HG02970 (cell line): ENCODE results near the gene VSIG2.

Experiments used
- ATAC-seq: cut with Tn5 transposase; IDR thresholded peaks from one replicate; pipeline ENCODE4 v1.9.1; 2021; ENCODE audit warnings: mild to moderate bottlenecking, moderate library complexity, moderate number of reproducible peaks; ENCODE audit not compliant: unreplicated experiment, low FRiP score

The VSIG2 gene

GRCh38 chr11:124766156-124766555 lies 14.1 kb upstream of the VSIG2 start:
- no peak for ATAC-seq

- peak; percentile 21 for ATAC-seq
Measured at GRCh38 chr11:124763156-124763947, 11.3 kb upstream of the VSIG2 start.

GRCh38 chr11:124762624-124763155 lies 10.6 kb upstream of the VSIG2 start:
- peak; percentile 21 for ATAC-seq

- ATAC-seq, result peak; percentile 61
Measured at GRCh38 chr11:124762105-124762623, 10.1 kb upstream of the VSIG2 start, which contains the start of gene ESAM. ESAM (minus strand) TSS chr11:124762290; CDS start chr11:124762154, 136 bp downstream.

GRCh38 chr11:124761301-124762104 lies 9.4 kb upstream of the VSIG2 start:
- no peak for ATAC-seq

GRCh38 chr11:124760806-124761205 lies 8.8 kb upstream of the VSIG2 start:
- ATAC-seq, result no peak

- no peak for ATAC-seq
Measured at GRCh38 chr11:124760205-124760652, 8.2 kb upstream of the VSIG2 start.

GRCh38 chr11:124759266-124760204 lies 7.5 kb upstream of the VSIG2 start:
- no peak for ATAC-seq

- ATAC-seq, result peak; percentile 44
Measured at GRCh38 chr11:124758355-124759265, 6.6 kb upstream of the VSIG2 start.

GRCh38 chr11:124757320-124757719 lies 5.3 kb upstream of the VSIG2 start:
- no peak for ATAC-seq

GRCh38 chr11:124756753-124757227 lies 4.7 kb upstream of the VSIG2 start:
- ATAC-seq, result no peak

GRCh38 chr11:124756033-124756752 lies 4.1 kb upstream of the VSIG2 start:
- no peak for ATAC-seq

GRCh38 chr11:124754710-124755109 lies 2.7 kb upstream of the VSIG2 start:
- no peak for ATAC-seq

- ATAC-seq, result no peak
Measured at GRCh38 chr11:124754309-124754708, 2.3 kb upstream of the VSIG2 start.

GRCh38 chr11:124753624-124754023 lies 1.6 kb upstream of the VSIG2 start:
- ATAC-seq, result no peak

GRCh38 chr11:124753205-124753604 lies 1.1 kb upstream of the VSIG2 start:
- no peak for ATAC-seq

GRCh38 chr11:124752471-124753102 lies 532 bp upstream of the VSIG2 start:
- no peak for ATAC-seq

GRCh38 chr11:124751391-124751740 lies 689 bp downstream of the VSIG2 start:
- no peak for ATAC-seq
